Adipose tissue (tissue), 3 donors: Measurements from ENCODE around the gene MYEOV. TPM values are rescaled to one million over a fixed set of nuclear protein-coding genes. Genes with fewer than 3 reads are reported as not detected.

ENCODE experiments used
- H3K27ac ChIP-seq: one replicate; pipeline ENCODE4 v1.5.1; 2013; ENCODE audit warnings: low read depth, low read length
- WGBS, 3 donors: extraction: QIAGEN DNeasy Blood & Tissue Kit; methylation state at CpG; one replicate each; pipeline ENCODE4 v1.1.7; 2013; 5-methylcytosine and 5-hydroxymethylcytosine counted together
- polyA plus RNA-seq, 3 donors: library from polyadenylated mRNA; stranded (reverse); fragments of 200-250 nt; gene quantifications; one replicate each; pipeline ENCODE4 v1.2.3, GENCODE V29; 2013
- donor health status: healthy with polysubstance abuse.
- donor health status: Bipolar disorder and iron deficiency.
- donor health status: healthy.

The MYEOV gene
- 10 to 100 TPM in 1 of 3 donors, under 1 TPM in 2; 0.44 to 15.9 (median 0.79) TPM for polyA plus RNA-seq

DNA sequence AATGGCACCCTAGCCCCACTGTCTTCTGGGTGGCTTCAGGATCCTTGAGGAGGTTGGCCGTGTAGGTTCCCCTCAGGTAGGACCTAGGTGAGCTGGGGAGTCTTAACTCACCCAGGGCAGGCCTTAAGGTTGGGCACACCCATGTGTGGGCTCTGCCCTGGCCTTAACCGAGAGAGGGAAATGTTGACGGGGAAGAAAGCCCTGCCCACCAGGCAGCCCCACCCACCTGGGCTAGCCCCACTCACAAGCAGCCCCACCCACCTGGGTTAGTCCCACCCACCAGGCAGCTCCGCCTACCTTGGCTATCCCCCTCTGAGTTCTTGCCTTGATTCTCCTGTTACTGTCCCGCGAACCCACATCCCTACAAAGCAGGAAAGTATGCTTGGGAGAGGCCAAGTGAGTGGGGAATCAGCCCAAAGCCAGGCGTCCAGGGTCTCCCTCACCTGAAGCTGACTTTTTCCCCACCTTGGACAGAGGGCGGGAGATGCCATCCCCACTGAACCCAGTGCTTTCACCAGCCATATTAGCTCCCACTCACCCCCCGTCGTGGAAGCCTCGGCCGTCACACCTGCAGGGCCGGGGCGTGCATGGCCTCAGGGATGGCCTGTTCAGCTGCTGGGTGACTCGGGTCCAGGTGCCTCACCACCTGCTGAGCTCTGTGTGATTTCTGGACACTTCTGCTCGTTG lies at the start of gene MYEOV:
Gene MYEOV (plus strand): TSS at position 337 of the 687 bp plus-strand sequence. CDS start 1,200 bp downstream, outside the sequence.
- WGBS, 3 donors, result 84 to 86% (median 85%) methylated on average over 16 of the region's 16 CpGs
- H3K27ac ChIP-seq, result no peak within 1 kb of the TSS

DNA sequence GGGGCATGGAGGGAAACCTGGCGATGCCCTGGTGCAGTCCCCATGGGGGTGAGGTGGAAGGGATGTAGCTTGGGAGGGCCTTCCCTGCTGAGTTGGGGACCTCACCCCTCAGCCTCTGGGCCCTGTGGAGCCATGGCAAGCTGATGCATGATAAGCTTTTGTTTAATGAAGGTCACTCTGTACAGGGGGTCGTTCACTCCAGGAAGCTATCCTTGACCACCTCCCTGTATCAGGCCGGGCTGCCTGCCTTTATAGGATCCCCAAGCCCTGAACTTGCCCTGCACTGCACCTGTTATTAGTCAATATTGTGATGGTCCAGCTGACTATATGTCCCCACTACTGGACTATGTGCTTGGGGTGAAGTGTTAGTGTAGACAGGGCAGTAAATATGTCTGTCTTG lies 49.7 kb upstream of the MYEOV start:
- 90 to 99% (median 92%) methylated on average over 3 of the region's 3 CpGs for WGBS, 3 donors
- H3K27ac ChIP-seq, result no peak overlapping the region

DNA sequence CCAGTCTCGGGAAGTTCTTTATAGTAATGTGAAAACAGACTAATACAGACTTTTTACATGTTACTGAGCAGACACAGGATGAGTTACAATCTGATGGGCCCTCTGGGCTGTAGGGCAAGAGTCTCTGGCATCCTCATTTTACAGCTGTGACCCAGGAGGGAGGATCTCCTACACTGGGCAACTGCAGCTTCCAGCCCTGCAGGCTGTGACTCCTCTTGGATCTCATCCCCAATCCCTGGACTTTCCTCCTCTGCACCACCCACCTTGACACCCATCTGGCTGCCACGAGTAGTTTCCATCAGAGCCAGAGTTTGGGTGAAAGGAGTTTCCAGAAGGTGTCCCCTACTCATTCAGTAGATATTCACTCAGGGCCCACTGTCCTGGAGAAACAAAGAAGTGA lies 48.9 kb upstream of the MYEOV start:
- WGBS, 3 donors, result 84 to 90% (median 85%) methylated on average over 2 of the region's 2 CpGs
- H3K27ac ChIP-seq, result no peak overlapping the region

DNA sequence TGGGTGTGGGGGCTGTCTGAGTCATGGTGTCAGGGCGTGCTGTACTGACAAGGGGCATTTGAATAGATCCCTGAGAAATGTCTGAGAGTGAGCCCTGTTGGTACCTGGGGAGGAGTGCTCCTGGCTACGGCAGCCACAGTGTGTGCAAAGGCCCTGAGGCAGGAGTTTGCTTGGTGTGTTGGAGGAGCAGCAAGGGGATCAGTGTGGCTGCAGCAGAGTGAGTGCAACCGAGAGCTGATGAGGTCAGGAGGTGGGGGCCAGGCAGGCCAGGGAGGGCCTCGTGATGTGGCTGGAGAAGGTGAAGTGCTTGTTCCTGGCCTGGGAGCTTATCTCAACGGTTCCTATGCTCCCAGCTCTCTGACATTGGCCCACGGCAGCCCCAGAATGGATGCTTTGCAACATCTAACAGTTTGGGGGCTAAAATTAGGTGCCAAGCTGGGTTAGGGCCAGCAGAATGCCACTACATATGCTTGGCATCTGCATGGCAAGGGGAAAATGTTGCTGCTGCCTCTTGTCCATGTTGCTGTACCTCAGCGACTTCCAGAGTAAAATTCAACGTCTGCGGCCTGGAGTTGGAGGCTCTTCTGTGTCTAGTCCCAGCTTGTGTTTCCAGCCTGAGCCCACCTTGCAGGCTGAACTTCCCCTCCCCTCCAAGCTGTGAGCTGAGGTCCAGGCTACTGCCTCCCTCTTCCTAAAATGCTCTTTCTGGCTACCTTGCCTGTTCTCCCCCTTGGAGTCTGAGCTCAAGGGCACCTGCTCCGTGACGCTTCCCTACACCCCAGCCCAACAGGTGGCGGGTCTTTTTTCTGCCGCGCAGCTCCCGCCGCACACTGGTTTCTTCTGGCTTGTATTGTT lies 48.2 kb upstream of the MYEOV start:
- no peak overlapping the region for H3K27ac ChIP-seq
- WGBS, 3 donors, result 80 to 85% (median 80%) methylated on average over 16 of the region's 16 CpGs

DNA sequence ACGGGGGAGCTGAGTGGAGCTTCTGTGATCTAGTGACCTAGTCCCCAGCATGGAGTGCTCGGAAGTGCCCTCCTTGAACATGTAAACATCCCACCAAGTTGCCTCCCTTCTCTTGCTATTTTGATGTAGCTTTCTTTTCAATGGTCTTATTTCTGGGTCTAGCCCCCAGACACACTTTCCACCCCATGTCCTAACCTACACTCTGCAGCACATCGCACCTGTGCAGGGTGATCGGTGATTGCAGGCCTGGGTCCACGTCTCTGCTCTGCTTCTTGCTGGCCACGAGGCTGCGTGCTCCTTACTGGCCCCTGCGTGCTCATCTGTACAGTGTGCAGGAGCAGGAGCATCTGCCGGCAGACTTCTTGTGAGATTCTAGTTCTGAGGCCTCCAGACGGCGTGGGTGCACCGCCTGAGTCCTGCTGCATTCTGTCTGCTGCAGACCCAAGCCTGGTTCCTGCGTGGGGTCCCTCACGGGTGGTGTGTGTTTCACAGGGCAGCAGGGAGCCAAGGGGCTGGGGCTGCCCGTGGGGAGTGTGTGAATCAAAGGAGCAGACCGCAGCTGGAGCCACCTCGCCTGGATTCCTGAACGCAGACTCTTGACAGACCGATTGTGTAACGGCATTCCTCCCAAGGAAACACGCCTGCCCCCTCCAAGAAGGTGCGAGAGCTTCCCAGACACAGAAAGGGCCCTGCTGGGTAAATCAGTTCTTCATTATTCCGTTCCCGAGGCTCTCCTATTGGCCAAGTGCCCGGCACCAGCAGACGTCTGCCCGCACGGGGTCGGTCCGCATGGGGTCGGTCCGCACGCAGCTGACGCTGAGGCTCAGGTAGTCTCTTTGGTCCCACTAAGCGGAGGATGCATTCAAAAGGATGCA lies 44.4 kb upstream of the MYEOV start:
- WGBS, 3 donors, result 65 to 71% (median 66%) methylated on average over 35 of the region's 35 CpGs
- H3K27ac ChIP-seq, result no peak overlapping the region

DNA sequence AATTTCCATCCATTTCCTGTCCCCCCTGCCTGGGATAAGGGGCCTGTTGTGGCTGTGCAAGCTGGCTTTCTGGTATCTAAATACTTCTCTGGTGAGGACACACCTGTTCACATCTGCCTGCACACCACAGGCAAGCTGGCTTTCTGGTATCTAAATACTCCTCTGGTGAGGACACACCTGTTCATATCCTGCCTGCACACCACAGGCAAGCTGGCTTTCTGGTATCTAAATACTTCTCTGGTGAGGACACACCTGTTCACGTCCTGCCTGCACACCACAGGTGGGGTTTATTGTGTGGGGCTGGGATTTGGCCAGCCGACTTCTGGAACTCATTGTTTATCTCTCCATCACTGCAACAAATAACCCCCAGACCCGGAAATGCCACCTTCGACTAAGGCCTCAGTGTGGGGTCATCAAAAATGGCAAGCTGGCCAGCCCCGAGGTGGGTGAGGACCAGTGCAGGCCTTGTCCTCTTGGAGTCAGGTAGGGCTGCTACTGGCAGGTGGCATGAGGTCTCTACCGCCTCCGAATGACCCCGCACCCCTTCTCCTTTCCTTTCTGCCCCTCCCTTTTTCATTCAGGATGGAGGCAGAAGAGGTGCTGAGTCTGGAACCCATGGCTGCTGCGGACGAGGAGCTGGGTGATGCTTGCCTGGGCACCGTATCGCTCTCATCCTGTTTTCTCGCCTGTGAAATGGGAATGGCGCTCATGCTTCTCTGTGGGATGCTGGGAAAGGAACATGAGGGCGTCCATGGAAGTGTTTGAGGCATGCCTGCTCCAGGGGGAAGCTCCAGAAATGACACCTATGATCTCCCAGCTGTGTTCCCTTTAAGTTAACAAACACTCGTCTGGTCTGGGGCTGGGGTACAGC lies 43.5 kb upstream of the MYEOV start:
- 84 to 87% (median 86%) methylated on average over 16 of the region's 16 CpGs for WGBS, 3 donors
- no peak overlapping the region for H3K27ac ChIP-seq

DNA sequence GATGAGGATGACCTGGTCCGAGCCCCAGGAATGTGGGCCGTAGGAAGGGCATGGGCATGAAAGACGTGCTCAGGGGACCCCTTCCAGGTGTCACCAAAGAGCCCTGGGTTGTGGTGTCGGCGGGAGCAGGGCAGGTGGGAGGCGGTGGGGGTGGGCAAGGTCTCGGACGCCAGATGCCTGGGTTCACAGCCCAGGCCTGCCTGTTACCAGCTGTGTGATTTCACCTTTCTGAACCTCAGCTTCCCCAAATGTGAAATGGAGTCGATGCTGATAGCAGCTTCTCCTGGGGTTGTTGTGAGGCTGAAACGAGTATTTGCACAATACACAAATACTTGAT lies 42.9 kb upstream of the MYEOV start:
- 88 to 91% (median 88%) methylated on average over 10 of the region's 10 CpGs for WGBS, 3 donors

DNA sequence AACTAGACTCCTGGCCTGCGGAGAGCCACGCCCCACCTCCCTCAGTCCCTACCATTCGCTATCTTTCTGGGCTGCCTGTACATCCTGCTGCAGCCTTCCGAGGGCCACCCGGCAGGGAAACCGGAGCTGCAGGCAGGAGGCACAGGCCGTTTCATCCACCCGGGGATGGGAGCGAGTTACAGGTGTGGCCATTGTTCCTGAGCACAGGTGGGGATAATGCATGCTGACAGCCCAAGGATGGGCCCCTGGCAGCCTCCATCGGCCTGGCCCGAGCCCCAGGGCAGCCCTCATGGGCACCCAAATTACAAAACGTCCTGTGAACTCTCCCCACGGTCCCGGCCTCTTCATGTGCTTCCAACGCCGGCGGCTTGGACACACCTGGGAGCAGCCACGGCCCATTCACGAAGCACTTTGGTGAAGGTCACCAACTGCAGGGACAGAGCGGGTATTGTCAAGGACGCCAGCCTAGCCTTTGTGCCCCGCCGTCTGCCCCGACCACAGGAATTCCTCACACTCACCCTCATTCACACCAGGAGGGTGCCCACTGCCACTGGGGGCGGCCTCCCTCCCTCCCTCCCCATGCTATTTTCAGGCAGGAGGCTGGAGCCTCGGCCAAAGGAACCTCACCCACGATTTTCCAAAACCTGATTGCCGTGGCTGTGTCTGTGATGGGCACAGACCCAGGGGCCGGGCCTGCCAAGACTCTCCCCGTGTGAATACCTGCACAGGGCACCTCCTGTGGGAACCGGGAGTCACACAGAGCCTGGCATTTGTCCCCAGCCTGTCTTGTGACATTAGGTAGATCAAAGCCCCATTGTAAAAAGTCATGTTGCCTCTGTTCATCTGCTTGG lies 42.1 kb upstream of the MYEOV start:
- WGBS, 3 donors, result 26 to 83% (median 83%) methylated on average over 30 to 31 of the region's 31 CpGs
- no peak overlapping the region for H3K27ac ChIP-seq

More for the DNA sequence above, 42.9 kb upstream of the MYEOV start:
- no peak overlapping the region for H3K27ac ChIP-seq

DNA sequence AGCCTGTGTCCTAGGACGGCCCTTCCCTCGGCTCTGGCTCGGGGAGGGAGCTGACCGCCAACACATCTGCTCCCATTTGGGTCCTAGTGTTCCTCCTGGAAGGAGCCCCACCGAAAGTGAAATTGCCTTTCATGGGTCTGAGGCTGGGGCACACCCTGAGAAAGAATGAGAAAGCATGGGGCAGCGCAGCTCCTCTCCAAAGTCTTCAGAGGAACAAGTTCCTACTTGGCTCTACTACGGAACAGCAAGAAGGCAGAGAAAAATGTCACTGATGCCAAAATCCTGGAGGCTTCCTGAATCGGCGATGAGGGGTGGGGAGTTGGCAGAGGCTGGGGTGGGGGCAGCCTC lies 41.5 kb upstream of the MYEOV start:
- no peak overlapping the region for H3K27ac ChIP-seq
- 54 to 86% (median 79%) methylated on average over 9 of the region's 9 CpGs for WGBS, 3 donors

DNA sequence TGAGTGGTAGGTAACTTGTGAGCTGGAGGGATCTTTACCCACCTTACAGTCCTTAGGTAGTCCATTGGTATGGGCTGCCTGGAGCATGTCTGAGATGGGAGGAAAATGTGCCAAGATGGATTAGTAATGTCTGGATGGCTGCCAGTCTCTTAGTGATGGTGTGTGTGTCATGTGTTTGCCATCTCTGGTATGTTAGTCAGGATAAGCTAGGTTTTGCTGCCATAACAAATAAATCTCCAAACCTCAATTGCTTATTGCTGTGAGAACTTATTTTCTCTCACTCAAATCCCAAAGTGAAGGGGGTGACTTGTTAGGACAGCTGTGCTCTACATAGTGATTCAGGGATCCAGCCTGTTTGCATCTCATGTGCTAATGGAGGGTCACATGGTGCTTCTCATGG lies 40.9 kb upstream of the MYEOV start:
- H3K27ac ChIP-seq, result no peak overlapping the region

DNA sequence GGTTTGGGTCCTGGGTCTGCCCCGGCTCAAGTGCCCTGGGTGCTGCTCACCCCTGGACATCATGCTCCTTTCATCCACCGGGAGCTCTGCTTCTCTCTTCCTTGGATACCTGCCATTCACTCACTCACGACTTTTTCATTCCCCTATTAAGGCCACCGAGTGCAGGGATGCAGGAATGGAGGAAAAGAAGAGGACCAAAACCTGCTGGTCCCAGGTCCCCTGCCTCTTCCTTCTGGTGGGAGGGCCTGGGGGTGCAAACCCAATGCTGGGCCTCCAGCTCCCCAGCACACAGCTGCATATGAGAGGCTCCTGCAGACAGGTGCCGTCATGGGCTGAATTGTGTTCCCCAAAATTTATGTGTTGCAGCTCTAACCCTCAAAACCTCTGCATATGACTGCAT lies 36.8 kb upstream of the MYEOV start:
- 78 to 84% (median 81%) methylated on average over 5 of the region's 5 CpGs for WGBS, 3 donors
- no peak overlapping the region for H3K27ac ChIP-seq

DNA sequence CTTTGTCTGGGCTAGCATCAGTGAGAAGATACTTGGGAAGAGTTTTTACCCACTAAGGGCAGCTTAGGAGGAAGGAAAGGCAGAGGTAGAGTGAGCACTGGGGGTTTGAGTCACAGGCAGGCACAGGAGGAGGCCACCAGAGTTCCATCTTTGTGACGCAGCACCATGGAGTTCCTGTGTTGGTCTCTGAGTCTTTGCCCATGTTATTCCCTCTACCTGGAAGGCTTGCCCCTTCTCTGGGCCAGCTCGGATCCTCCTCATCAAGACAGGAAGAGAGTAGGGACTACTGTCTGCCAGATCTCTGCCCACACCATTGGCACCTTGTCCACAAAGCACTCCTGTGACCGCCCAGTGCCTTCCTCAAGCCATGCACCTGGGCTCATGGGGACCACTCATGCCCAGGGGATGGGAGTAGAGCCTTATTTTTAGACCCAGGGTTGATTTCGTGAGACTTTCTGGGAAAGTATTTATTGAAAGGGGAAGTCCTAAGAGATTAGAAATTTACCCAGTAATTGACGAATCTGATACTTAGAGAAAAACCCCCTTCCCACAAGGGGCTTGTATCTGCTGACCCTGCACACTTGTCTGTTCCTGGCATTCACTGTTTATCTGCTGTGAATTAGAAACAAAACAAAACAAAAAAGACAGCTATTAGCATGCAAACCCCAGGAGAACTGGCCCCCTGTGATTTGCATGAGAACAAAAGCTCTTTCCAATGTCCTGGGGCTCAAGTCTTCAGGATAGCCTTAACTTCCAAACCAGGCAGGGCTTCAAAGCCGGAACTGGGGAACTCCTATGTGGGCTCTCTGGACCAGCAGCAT lies 35.9 kb upstream of the MYEOV start:
- H3K27ac ChIP-seq, result no peak overlapping the region
- WGBS, 3 donors, result 71 to 84% (median 73%) methylated on average over 6 of the region's 6 CpGs

DNA sequence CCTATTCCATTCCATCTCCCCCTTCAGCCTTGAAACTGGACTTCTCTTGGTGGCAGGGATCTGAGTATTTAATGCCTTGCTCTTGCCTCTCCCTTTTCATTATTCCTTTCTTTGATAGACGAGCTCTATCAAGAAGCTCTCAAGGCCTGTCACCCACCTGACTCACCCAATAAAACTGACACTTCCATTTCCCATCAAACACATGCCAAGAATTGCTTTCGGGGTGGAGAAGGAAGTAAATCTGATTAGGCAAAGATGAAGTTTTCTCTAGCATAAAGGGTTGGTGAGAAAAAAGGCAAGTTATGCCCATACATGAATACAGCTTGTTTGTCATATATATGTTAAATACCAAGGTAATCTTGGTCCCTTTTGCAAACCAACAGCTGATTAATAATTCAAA lies 34.9 kb upstream of the MYEOV start:
- 40 to 66% (median 45%) methylated on average over 2 of the region's 2 CpGs for WGBS, 3 donors

DNA sequence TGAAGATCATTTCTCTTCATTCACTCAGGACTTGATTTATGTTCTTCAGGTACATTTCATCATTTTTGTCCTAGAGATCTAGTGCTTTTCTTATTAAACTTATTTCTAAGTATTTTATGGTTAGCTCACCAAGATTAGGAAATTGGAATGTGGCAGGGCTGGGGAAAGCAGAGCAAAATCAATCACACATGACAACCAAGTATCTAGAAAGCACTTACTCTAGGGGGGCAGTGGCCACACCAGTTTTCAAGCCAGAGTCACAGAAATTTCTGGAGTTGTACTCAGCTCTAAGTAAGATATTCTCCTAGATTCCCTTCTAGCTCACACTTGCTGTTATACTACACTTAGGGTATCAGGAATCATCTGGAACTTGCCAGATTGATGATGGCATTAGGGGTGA lies 33.3 kb upstream of the MYEOV start:
- no peak overlapping the region for H3K27ac ChIP-seq

More for the DNA sequence above, 34.9 kb upstream of the MYEOV start:
- H3K27ac ChIP-seq, result no peak overlapping the region

DNA sequence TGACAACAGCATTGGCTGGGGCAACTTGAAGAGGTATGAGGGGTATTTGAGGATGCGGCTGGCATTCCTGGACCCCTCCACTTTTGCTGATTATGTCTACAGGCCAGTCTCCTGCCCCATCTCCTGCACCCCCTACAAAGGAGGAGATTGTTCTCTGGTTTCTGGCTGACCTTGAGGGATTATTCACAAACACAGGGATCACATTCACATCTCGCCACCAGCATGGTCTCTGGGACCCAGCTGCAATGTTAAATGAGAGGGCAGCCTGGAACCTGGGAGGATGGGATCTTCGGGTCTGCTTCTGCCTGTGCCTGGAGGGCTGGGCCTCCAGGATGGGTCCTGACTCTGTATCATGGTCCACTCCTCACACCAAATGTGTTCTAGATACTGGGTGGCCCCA lies 32.8 kb upstream of the MYEOV start:
- WGBS, 3 donors, result 66 to 94% (median 91%) methylated on average over 3 of the region's 3 CpGs
- no peak overlapping the region for H3K27ac ChIP-seq

DNA sequence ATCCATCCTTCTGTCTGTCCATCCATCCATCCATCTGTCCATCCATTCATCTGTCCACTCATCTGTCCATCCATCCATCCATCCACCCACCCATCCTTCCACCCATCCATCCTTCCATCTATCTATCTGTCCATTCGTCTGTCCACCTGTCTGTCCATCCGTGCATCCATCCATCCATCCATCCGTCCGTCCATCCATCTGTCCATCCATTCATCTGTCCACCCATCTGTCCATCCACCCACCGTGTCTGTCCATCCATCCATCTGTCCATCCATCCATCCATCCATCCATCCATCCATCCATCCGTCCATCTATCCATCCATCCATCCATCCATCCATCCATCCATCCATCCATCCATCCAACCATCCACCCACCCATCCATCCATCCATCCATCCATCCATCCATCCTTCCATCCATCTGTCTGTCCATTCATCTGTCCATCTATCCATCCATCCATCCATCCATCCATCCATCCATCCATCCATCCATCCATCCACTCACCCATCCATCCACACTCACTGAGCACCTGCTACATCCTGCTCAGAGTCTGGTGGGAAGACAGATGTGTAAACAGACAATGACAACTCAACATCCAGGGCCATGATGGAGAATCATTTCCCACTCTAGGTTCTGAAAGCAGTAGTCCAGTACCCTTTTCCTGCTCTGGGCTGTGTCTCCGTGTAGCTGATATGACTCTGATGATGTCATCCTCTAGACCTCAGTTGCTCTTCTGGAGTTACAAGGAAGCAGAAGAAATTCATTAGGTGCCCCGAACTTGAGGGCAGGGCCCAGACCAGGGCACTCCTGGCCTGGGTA lies 30.8 kb upstream of the MYEOV start:
- WGBS, 3 donors, result 76 to 79% (median 79%) methylated on average over 7 of the region's 8 CpGs
- no peak overlapping the region for H3K27ac ChIP-seq
